ENCODE results near the gene NCKAP5. TPM values are rescaled to one million over a fixed set of nuclear protein-coding genes. Genes with fewer than 3 reads are reported as not detected.

Gene NCKAP5
- total and polyA plus RNA-seq, 8 donors: 0.23 to 1.5 (median 0.44) TPM

- DNase-seq (no peak), FAIRE-seq (no peak), ATAC-seq (no peak)
- no peaks in the 10 kb centered on the region for H3K4me1 ChIP-seq
- intact Hi-C loops (cut with DNase I): no loop called here
- H3K9me3 ChIP-seq: no peaks in the 10 kb centered on the region
- no peaks in the 10 kb centered on the region for H3K27me3 ChIP-seq
- no peak for TF ChIP-seq CTCF (IDR thresholded peaks at IDR 0.05)
- no peak overlapping the region for H3K27ac ChIP-seq
- H3K4me3 ChIP-seq: no peak overlapping the region
- H3K36me3 ChIP-seq: no peaks in the 10 kb centered on the region
- 63 to 72% methylated on average over 4 of the region's 4 CpGs for WGBS, 2 donors
Measured at GRCh38 chr2:133204421-133204820, 363.8 kb downstream of the NCKAP5 start.

GRCh38 chr2:133200684-133201421 is 367.4 kb downstream of the NCKAP5 start:
- no peak overlapping the region for H3K4me3 ChIP-seq
- H3K27me3 ChIP-seq: no peaks in the 10 kb centered on the region
- intact Hi-C loops (cut with DNase I): no loop called here
- H3K36me3 ChIP-seq: no peaks in the 10 kb centered on the region
- no peak for TF ChIP-seq CTCF (IDR thresholded peaks at IDR 0.05)
- WGBS, 2 donors: 64 to 73% methylated on average over 8 of the region's 8 CpGs
- H3K27ac ChIP-seq: no peak overlapping the region
- no peak for ATAC-seq
- no peak for FAIRE-seq
- no peaks in the 10 kb centered on the region for H3K9me3 ChIP-seq
- no peaks in the 10 kb centered on the region for H3K4me1 ChIP-seq
- DNase-seq: no peak

GRCh38 chr2:133198678-133199077 is 369.6 kb downstream of the NCKAP5 start:
- Histone ChIP-seq H3K36me3 (no peaks in the 10 kb centered on the region), H3K4me3 (no peak overlapping the region), H3K4me1 (no peaks in the 10 kb centered on the region), H3K9me3 (no peaks in the 10 kb centered on the region), H3K27me3 (no peaks in the 10 kb centered on the region), H3K27ac (no peak overlapping the region)
- WGBS, 2 donors: 12 to 14% methylated on average over 1 of the region's 1 CpG
- DNase-seq (no peak), ATAC-seq (no peak), FAIRE-seq (no peak)
- intact Hi-C loops (cut with DNase I): no loop called here
- TF ChIP-seq CTCF (IDR thresholded peaks at IDR 0.05): no peak

GRCh38 chr2:133197156-133197555 is 371.1 kb downstream of the NCKAP5 start:
- FAIRE-seq (no peak), DNase-seq (no peak), ATAC-seq (no peak)
- no peak for TF ChIP-seq CTCF (IDR thresholded peaks at IDR 0.05)
- no peaks in the 10 kb centered on the region for H3K9me3 ChIP-seq
- intact Hi-C loops (cut with DNase I): no loop called here
- 78 to 84% methylated on average over 2 of the region's 2 CpGs for WGBS, 2 donors
- H3K4me3 ChIP-seq: no peak overlapping the region
- H3K27ac ChIP-seq: no peak overlapping the region
- no peaks in the 10 kb centered on the region for H3K27me3 ChIP-seq
- H3K4me1 ChIP-seq: no peaks in the 10 kb centered on the region
- no peaks in the 10 kb centered on the region for H3K36me3 ChIP-seq

GRCh38 chr2:133194777-133195335 is 373.4 kb downstream of the NCKAP5 start:
- Histone ChIP-seq H3K4me1 (no peaks in the 10 kb centered on the region), H3K9me3 (no peaks in the 10 kb centered on the region), H3K27ac (no peak overlapping the region), H3K27me3 (no peaks in the 10 kb centered on the region), H3K36me3 (no peaks in the 10 kb centered on the region), H3K4me3 (no peak overlapping the region)
- FAIRE-seq (no peak), DNase-seq (no peak), ATAC-seq (no peak)
- no peak for TF ChIP-seq CTCF (IDR thresholded peaks at IDR 0.05)
- WGBS, 2 donors: 62 to 69% methylated on average over 5 of the region's 5 CpGs
- intact Hi-C loops (cut with DNase I): no loop called here

All from pancreas (tissue), 10 donors.